PC-9 (cell line): ENCODE measurements around the gene IGF2BP2.

Source experiments
- EZH2 ChIP-seq: fragments of 200-600 bp; sonication (generic); IDR thresholded peaks from 2 replicates; pipeline ENCODE4 v1.8.0; 2017; ENCODE audit warnings: antibody characterized with exemption, low read depth
- TF ChIP-seq, protein P1 (sequence below): fragments of 200-600 bp; sonication (generic); conservative IDR thresholded peaks from 2 replicates; pipeline ENCODE4 v1.6.1; 2017; ENCODE audit warnings: mixed run types, antibody characterized with exemption, mild to moderate bottlenecking, moderate library complexity

DNA sequence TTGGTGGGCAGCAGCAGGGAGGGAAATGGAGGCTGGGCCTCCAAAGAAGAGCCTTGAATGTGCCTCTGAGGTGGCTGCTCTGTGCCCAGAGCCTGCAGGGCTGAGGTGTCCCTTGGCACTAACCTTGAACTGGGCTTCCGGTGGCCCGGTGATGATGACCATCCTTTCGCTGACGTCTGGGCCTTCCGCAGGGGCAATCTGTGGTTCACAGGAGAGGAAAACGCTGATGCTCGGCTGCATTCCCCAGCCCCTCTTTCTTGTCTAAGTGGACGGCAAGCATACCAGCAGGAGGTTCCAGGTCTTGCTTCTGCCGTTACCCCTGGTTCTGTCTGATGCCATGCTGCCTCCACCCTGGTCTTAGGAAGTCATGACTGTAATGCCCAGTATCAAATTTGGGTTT is 172.9 kb downstream of the IGF2BP2 start:
- TF ChIP-seq, protein P1, sequence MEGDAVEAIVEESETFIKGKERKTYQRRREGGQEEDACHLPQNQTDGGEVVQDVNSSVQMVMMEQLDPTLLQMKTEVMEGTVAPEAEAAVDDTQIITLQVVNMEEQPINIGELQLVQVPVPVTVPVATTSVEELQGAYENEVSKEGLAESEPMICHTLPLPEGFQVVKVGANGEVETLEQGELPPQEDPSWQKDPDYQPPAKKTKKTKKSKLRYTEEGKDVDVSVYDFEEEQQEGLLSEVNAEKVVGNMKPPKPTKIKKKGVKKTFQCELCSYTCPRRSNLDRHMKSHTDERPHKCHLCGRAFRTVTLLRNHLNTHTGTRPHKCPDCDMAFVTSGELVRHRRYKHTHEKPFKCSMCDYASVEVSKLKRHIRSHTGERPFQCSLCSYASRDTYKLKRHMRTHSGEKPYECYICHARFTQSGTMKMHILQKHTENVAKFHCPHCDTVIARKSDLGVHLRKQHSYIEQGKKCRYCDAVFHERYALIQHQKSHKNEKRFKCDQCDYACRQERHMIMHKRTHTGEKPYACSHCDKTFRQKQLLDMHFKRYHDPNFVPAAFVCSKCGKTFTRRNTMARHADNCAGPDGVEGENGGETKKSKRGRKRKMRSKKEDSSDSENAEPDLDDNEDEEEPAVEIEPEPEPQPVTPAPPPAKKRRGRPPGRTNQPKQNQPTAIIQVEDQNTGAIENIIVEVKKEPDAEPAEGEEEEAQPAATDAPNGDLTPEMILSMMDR, result no peak
- no peak for TF ChIP-seq EZH2
